SU-DHL-6 (cell line): ENCODE measurements around the gene FERD3L.

Experiments
- EZH2phosphoT487 ChIP-seq: fragments of 200-600 bp; sonication (generic), shearing (Covaris generic); conservative IDR thresholded peaks from 2 replicates; pipeline ENCODE4 v1.6.1; 2018; ENCODE audit warnings: mild to moderate bottlenecking, antibody characterized with exemption, low read length, moderate library complexity, mixed read lengths
- TF ChIP-seq, protein P1 (sequence below): fragments of 200-600 bp; sonication (generic); IDR thresholded peaks from one replicate; pipeline ENCODE4 v1.5.1; 2017; ENCODE audit warnings: antibody characterized with exemption, mild to moderate bottlenecking, low read length, moderate library complexity; ENCODE audit not compliant: insufficient read depth, poor library complexity, severe bottlenecking

GRCh38 chr7:19106241-19107080 lies 38.8 kb downstream of the FERD3L start:
- TF ChIP-seq, protein P1, sequence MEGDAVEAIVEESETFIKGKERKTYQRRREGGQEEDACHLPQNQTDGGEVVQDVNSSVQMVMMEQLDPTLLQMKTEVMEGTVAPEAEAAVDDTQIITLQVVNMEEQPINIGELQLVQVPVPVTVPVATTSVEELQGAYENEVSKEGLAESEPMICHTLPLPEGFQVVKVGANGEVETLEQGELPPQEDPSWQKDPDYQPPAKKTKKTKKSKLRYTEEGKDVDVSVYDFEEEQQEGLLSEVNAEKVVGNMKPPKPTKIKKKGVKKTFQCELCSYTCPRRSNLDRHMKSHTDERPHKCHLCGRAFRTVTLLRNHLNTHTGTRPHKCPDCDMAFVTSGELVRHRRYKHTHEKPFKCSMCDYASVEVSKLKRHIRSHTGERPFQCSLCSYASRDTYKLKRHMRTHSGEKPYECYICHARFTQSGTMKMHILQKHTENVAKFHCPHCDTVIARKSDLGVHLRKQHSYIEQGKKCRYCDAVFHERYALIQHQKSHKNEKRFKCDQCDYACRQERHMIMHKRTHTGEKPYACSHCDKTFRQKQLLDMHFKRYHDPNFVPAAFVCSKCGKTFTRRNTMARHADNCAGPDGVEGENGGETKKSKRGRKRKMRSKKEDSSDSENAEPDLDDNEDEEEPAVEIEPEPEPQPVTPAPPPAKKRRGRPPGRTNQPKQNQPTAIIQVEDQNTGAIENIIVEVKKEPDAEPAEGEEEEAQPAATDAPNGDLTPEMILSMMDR: no peak
- no peak for TF ChIP-seq EZH2phosphoT487
